Hematopoietic multipotent progenitor cell treated with erythropoietin and hydrocortisone succinate and interleukin-3 and kit ligand, for 17 days (in vitro differentiated cells): Measurements from ENCODE around the gene TUBA1C.
A peak's percentile ranks its signal among the peaks of the same experiment; 100 is the strongest.
"Not testable (repeated sequence)": the region's sequence is repeated elsewhere in the genome, so short reads cannot be mapped to it uniquely, and the experiment has no call there.

Experiments
- DNase-seq: peaks from one replicate; pipeline ENCODE4 v3.0.0-alpha.2; 2015; ENCODE audit warnings: low spot score

TUBA1C gene

DNA sequence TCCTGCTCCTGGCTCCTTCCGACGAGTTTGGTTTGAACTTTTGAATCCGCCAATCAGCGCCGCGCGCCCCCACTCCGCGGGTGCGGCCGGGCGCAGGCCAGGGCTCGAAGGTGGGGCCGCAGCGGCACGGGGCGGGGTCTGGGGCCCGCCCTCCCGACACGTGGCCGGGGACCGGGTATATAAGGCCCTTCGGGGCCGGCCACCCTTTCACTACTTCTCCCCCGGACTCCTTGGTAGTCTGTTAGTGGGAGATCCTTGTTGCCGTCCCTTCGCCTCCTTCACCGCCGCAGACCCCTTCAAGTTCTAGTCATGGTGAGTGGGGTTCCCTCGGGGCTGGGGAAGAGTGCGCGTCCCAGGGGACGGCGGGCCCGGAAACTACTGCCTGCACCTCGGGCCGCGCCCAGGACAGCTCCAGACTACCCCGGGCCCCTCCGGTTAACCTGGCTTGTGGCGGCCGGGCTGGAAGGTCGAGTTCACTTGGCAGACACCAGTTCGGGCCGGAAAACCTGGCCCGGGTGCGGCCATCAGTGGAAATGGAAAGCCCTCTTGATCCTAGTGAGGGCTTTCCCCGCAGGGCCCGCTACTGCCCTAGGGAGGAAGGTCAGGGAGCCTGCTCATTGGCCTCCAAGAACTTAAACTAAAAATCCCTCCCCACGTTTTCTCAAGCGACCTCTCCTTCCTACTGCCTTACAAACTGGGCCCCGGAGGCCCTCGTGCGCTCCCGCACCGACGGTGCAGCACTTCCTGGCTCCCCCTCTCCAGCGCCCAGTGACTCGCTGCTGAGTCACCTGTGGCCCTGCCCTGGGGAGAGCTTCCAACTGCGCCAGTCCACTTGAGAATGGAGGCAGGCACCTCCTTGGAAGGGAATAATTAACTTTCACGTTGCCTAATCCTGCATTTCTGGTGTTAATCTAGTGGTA, at the start of gene TUBA1C:
TSS of gene TUBA1C (plus strand) at position 210 of the 920 bp plus-strand sequence. CDS start at position 310, 100 bp downstream.
- DNase-seq, result peak; percentile 90

DNA sequence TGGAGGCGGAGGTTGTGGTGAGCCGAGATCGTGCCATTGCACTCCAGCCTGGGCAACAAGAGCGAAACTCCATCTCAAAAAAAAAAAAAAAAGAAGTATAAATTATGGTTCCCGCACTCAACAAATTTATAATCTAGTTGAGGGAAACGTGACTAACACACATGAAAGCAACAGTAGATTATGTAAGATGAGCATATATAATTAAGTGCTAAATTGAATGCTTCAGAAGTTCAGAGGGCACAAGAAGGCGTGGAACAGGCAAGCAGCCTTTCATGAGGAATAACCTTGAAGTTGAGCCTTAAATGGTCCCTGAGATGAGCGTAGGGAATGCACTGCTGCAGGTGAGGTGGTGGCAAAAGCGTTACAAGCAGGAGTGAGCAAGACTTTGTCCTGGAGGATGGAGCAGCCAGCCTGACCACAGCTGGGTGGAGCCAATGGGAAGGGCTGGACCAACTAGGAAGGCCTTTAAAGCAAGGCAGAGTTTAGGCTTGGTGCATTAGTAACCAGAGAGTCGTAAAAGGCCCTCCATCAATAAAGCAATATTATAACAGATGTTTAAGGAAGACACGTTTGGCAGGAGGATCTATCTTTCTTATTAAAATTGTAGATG, 45.4 kb upstream of the TUBA1C start:
- no peak for DNase-seq

DNA sequence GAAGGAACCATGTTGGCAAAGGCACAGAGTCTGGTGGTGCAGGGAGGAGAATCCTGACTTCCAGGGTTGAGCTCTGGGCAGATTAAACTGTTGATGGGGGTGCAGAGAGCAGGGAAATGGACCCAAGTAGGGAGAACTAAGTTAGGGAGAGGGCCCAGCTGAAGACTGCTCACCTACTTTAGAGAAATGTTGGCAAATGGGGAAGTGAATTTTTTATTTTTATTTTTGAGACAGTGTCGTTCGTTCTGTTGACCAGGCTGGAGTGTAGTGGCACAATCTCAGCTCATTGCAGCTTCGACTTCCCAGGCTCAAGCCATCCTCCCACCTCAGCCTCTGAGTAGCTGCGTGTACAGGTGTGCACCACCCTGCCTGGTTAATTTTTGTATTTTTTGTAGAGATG, 43.9 kb upstream of the TUBA1C start:
- DNase-seq, result no peak

DNA sequence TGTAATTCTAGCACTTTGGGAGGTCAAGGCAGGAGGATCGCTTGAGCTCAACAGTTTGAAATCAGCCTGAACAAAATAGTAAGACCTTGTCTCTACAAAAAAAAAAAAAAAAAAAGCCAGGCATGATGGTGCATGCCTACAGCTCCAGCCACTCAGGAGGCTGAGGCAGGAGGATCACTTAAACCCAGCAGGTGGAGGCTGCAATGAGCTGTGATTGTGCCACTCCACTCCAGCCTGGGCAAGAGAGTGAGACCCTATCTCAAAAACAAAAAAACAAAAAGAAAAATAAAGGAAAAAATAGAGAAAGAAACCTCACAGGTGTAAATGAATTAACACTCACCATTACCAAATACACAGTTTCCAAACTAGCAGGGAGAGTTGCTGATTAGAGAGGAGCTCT, 41.8 kb upstream of the TUBA1C start:
- no peak for DNase-seq

DNA sequence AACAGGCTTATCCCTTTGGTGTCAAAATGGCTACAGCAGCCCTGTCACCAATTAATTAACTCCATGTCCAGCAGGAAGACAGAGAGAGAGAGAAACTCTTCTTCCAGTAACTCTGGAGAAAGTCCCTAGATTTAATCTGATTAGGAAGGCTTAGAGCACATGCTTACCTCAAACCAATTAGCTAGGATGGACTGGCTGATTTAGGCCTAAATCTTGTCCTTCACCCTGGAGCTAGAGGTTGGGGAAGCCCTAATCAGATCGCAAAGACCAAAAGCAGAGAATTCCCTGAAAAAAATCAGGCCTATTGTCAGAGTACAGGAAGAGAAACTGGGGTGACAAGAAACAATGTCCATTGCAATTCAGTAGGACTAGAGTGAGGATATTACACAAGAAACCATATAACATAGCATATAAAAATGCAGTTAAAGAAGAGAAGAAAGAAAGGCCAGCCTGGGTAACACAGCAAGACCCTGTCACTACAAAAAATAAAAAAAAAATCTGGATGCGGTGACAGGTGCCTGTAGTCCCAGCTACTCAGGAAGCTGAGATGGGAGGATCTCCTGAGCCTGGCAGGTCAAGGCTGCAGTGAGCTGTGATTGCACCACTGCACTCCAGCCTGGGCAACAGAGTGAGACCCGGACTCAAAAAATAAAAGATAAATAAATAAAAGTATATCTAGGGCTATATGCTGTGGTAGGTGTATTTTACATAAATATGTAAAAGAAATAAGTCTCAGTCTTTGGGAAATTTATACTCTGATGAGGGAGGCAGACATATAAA, 41.1 kb upstream of the TUBA1C start:
- no peak for DNase-seq

DNA sequence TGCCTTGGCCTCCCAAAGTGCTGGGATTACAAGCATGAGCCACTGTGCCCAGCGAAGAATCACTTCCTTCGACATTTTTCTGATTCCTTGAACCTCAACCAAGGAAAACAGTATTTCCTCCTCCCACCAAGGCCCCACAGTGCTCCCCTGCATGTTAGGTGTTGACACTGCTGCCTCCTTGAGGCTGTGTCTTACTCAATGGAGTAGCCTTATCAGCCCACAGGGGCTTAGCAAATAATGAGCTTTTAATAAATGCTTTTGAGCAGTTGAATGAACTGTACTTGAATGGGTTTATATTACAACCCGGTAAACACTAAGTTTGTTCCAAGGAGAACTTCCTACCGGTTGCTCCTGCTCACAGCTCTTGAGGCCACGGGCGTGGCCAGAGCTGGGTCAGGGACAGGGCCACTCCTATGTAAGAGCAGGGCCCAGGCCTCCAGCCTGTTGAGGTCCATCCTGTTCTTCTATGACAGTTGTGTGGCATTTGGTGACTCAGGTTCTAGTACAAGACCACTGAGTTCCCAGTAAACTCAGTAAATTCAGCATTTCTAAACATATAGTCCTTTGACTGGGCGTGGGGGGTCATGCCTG, 39.2 kb upstream of the TUBA1C start:
- DNase-seq, result no peak

DNA sequence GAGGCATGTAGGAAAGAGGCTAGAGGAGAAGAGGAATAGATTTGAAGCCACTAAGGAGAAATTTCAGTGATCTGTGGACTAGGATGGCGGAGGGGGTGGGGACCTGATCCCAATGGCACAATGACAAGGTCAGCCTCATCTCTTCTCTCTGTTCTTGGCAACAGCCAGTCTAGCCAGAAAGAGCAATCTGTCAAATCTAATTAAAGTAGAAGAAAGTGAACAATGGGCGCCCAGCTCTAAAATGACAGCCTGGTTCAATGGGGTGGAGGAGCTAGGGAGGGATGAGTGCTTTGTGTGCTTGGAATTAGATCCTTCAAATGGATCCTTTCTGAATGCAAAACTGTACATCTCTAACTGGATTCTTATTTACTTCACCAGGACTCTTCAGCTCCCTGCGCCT, 37.2 kb upstream of the TUBA1C start:
- DNase-seq, result no peak

DNA sequence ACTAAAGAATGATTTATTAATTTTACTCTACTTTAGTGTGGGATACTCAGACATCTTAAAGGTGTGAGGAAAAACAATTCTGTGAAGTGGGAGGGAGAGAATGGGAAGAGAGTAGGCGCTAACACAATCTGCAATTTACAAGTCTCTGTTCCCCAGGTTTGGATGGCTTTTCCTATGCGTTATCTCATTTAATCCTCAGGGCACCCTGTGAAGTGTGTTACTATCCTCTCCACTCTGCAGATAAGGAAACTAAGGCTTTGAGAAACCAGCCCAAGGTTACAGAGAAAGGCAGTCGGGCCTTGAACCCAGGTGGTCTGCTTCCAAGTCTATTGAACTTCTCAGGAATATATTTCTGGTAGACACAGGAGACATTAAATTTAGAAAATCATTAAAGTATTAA, 36.2 kb upstream of the TUBA1C start:
- DNase-seq, result no peak

DNA sequence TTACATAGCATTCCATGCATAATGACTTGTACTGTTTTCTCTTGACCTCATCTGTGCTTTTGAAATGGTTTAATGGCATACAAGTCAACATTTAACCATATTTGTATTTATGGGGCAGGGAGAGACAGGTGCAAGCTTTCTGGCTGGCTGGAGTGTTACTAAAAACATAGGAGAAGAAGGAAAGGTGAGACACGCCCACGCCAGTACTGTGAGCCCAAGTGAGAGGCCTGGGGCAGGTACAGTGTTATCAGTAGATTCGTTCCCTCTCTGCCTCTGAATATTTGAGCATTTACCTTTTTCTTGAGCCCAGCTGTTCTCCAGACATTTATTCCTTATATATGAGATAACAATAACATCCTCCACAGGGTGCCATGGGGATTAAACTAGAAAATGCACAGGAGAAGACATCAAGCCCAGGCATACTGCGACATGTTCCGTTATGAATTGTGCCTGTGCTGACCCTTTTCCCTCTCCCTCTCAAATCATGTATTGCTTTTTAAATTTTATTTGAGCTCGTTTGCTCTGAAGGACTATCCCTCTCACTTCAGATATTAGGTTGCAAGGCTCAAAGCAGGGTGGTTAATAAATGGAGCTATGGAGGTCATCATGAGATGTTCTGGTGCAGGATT, 34.6 kb upstream of the TUBA1C start:
- DNase-seq, result no peak

DNA sequence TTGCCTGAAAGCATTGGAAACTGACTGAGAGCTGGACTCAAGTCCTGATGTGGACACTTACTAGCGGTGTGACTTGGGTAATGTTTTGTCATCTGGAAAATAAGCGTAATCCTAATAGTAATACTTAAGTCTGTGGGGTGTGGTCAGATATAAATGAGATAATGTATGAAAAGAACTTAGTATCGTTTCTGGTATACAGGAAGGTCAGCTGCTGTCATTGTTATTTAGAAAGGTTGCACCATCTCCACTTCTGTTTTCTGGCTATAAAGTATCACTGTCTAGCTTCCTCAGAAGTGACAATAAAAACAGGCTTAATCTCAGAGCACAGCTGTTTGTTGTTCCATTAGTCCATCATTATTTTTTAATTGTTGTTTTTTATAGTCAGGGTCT, 34.1 kb upstream of the TUBA1C start:
- DNase-seq, result no peak

DNA sequence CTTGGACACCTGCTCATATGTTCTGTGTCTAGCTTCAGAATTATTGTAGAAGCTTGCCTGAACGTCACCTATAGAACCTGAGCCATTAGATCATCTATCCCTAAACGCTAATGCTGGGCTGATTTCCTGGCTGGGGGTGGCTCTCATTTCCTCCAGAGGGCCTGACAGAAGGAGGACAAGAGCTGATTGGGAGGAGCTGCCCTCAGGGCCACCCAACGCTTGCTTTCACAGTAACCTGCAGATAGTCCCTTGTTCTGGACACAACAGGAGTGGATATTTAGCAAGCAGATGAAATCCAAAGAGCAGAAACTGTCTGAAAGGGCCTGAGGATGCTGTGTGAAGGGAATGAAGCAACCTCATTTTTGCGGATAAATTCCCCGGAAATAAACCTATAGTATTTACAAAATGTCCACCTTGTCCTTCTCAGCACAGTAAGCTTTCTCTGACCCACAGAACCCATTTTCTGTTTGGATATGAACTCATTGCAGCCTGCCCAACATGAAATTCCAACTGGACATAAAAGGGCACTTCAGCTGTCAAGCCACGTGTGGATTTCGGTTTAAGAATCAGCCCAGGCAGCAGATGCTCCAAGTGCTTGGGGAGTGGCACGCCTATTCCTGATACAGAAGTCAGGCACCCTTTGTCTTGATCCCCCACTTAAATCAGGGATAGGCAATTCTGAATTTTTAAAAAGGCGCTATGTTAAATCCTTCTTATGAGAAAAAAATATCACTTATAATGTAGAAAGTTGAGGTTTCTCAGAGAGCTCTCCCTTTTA, 32.8 kb upstream of the TUBA1C start:
- no peak for DNase-seq

DNA sequence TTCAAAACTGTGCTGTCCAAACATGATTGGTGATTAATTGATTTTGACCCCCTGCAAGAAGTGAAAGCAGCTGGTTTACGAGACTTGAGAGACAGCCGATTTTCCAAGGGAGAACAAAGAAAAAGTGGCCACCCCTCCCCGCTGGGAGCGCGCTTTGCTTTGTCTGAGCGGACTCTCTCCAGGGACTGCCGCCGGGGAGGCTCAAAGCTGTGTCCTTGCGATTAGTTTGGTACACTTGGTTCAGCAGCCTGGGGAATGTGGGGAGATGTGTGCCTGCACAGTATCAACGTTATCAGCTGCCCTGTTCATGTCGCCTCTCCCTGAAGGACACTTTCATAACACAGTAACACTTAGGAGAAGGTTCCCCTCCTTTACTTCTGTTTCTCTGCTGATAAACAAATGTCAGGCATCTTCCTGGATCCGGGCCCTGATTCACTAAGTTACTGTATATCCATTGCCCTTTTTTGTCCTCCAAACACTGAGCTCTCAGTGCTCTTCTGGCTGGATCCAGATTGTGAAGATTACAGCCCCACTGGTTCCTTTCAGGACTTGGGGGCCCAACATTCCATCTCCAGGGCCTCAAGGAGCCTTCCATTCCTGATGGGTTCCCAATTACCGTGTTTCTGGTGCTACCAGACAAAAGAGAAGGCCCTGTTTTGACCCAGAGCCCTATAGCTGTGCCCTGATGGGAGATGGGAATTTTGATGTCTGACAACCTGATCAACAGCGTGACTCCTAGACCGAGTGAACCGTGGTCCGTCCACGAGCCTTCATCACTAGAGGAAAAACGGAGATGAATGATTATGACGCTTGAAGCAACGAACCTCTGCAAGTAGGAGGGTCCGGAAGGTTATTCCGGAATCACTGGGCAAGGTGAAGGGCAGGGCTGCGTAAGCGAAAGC, 31.7 kb upstream of the TUBA1C start:
- DNase-seq, result peak; percentile 56

DNA sequence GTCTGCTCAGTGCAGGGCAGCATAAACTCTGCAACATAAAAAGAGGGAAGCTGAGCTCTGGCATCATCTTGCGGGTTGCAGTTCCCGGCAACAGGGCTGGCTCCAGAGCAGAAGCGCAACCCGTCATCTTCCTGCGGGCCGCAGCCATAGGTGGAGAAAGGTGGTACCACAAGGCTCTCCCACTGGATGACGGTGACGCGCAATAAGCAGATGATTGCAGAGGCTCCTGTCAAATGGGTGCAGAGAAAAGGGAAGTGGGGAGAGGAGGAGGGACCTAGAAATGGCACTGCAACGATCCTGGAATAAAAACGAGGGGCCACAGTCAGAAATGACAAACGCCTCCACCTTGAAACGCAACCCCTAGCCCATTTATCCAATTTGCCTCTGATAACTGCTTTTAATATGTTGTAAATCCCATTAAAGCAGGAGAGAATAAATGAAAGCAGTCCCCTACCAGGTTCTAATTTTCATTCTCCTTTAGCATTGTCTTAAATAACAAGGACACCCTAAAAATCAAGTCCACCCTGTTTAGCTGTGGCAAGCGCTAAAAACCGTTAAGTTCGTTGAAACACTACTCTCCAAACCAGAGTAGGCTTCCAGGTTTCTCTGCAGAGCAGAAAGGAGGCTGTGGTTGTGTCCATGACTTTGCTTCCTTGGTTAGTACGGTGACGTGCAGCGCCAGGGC, 30.9 kb upstream of the TUBA1C start:
- DNase-seq, result no peak

DNA sequence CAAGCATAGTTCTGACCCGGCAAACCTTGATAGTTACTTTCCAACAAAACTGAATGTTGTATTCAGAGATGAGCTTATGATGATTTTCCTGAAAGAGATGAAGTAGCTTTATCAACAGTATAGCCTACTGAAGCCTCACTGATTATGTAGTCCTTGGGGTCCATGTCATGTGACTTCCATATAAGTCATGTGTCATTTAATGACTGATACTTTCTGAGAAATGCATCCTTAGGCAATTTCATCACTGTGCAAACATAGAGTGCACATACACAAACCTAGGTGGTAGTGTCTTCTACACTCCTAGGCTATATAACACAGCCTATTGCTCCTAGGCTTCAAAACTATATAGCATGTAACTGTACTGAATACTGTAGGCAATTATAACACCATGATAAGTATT, 28.5 kb upstream of the TUBA1C start:
- DNase-seq, result no peak

DNA sequence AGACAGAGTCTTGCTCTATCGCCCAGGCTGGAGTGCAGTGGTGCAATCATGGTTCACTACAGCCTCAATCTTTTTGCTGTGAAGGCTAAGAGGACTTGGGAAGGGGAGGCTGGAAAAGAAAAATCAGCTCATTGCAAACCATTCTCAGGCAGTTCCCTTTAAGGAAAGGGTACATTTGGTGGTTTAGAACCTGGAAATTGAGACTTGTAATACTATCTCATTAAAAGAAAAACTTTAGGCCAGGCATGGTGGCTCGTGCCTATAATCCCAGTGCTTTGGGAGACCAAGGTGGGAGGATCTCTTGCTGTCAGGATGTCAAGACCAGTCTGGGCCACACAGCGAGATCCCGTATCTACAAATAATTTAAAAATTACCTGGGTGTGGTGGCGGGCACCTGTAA, 21.3 kb upstream of the TUBA1C start:
- DNase-seq, result no peak

DNA sequence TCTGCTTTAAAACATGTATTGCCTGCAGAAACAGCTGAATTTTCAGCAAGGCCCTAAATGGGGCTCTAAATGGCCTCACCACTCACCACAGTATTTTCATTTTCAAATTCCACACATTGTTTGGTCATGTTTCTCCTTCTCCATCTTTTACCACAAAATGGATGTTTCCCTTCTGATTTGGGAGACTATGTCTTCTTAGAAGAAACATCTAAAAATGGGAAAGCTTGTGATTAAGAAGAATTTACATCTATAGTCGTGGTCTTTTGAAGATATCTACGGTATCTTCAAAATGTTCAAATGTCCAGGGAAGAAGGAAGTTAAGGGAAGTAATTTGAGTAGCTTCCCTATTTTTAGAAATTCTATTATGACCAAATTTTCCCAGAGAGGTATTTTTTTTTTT, 20.7 kb upstream of the TUBA1C start:
- DNase-seq, result no peak

DNA sequence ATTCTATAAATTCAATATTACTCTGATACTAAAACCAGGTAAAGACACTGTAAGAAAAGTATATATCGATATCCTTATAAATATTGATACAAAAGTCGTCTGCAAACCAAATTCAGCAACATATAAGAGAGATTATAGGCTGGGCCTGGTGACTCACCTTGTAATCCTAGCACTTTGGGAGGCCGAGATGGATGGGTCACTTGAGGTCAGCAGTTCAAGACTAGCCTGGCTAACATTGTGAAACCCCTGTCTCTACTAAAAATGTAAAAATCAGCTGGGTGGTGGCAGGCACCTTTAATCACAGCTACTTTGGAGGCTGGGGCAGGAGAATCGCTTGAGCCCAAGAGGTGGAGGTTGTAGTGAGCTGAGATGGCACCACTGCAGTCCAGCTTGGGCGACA, 13.5 kb upstream of the TUBA1C start:
- no peak for DNase-seq

DNA sequence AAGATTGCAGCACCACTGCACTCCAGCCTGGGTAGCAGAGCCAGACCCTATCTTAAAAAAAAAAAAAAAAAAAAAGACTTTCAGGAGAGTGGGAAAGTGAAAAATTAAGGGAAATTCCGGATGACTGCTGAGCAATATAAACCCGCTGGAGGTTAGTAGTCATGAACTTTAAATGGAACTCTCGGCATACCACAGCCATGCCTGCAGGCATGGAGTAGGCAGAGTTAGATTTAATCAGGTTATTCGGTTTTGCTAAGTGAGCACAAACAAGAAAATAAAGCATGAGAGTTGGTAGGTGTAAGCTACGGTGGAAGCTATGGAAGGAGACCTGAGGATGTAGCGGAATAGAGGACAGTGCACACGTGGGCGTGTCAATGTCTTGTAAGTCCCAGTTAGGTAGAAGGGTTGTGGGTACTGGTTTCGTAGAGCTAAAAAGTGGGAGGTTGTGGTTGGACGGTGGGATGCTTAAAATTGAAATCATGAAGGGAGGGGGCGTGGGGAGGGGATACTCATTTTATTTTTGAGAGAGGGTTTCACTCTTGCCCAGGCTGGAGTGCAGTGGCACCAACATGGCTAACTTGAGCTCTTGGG, 11.8 kb upstream of the TUBA1C start:
- no peak for DNase-seq

DNA sequence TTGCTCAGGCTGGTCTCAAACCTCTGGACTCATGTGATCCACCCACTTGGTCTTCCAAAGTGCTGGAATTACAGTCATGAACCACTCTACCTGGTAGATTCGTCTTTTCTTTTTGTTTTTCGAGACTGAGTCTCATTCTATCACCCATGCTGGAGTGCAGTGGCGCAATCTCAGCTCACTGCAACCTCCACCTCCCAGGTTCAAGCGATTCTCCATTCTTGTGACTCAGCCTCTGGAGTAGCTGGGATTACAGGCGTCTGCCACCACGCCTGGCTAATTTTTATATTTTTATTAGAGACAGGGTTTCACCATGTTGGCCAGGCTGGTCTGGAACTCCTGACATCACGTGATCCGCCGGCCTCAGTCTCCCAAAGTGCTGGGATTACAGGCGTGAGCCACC, 9.4 kb upstream of the TUBA1C start:
- not testable (repeated sequence) for DNase-seq
